ENCODE data around the gene KMT2D.

KMT2D gene

GRCh38 chr12:49043241-49043640 lies 17.4 kb downstream of the KMT2D start:
- H3K27me3 ChIP-seq (ENCODE audit: low read depth, low read length) = no peaks in the 10 kb centered on the region
- no peaks in the 10 kb centered on the region for H4K20me1 ChIP-seq (ENCODE audit: insufficient read depth, low read length)
- no peaks in the 10 kb centered on the region for H3K9me3 ChIP-seq (ENCODE audit: insufficient read depth, low read length)
- TF ChIP-seq CTCF (IDR thresholded peaks at IDR 0.05; ENCODE audit: low read depth, low read length) (no peak), EZH2phosphoT487 (IDR thresholded peaks at IDR 0.05; ENCODE audit: low read depth) (no peak)
- no peak overlapping the region for H3K4me3 ChIP-seq (ENCODE audit: low read length)
- no peaks in the 10 kb centered on the region for H3K79me2 ChIP-seq (ENCODE audit: low read length)
- H3K36me3 ChIP-seq (replicated peaks; ENCODE audit: low read depth, low read length) = peaks cover 71% of the 10 kb centered on the region
- no peaks in the 10 kb centered on the region for H3K4me1 ChIP-seq (ENCODE audit: low read length)
- no peak overlapping the region for H3K9ac ChIP-seq (ENCODE audit: low read length)
- H3K27ac ChIP-seq (ENCODE audit: low read length) = no peak overlapping the region
- no peak overlapping the region for H2AFZ ChIP-seq (ENCODE audit: low read depth, low read length)
- H3K4me2 ChIP-seq (ENCODE audit: low read length) = no peak overlapping the region

- H3K27me3 ChIP-seq (ENCODE audit: low read depth, low read length) = no peaks in the 10 kb centered on the region
- no peak overlapping the region for H2AFZ ChIP-seq (ENCODE audit: low read depth, low read length)
- H3K9me3 ChIP-seq (ENCODE audit: insufficient read depth, low read length) = no peaks in the 10 kb centered on the region
- no peaks in the 10 kb centered on the region for H3K79me2 ChIP-seq (ENCODE audit: low read length)
- peaks cover 3% of the 10 kb centered on the region for H4K20me1 ChIP-seq (ENCODE audit: insufficient read depth, low read length)
- H3K4me1 ChIP-seq (ENCODE audit: low read length) = no peaks in the 10 kb centered on the region
- H3K4me2 ChIP-seq (ENCODE audit: low read length) = no peak overlapping the region
- no peak overlapping the region for H3K4me3 ChIP-seq (ENCODE audit: low read length)
- TF ChIP-seq CTCF (IDR thresholded peaks at IDR 0.05; ENCODE audit: low read depth, low read length) (no peak), EZH2phosphoT487 (IDR thresholded peaks at IDR 0.05; ENCODE audit: low read depth) (no peak)
- H3K27ac ChIP-seq (ENCODE audit: low read length) = no peak overlapping the region
- H3K9ac ChIP-seq (ENCODE audit: low read length) = no peak overlapping the region
- peaks cover 76% of the 10 kb centered on the region for H3K36me3 ChIP-seq (replicated peaks; ENCODE audit: low read depth, low read length)
Observed at GRCh38 chr12:49041881-49042484, 18.6 kb downstream of the KMT2D start.

GRCh38 chr12:49041036-49041880 lies 19.3 kb downstream of the KMT2D start:
- Histone ChIP-seq H3K36me3 (replicated peaks; ENCODE audit: low read depth, low read length) (peaks cover 76% of the 10 kb centered on the region), H3K9me3 (ENCODE audit: insufficient read depth, low read length) (no peaks in the 10 kb centered on the region)

More at GRCh38 chr12:49041036-49041880, 19.3 kb downstream of the KMT2D start:
- Histone ChIP-seq H2AFZ (ENCODE audit: low read depth, low read length) (no peak overlapping the region), H3K4me1 (ENCODE audit: low read length) (no peaks in the 10 kb centered on the region), H3K27ac (ENCODE audit: low read length) (no peak overlapping the region), H4K20me1 (ENCODE audit: insufficient read depth, low read length) (peaks cover 3% of the 10 kb centered on the region), H3K4me2 (ENCODE audit: low read length) (no peak overlapping the region), H3K27me3 (ENCODE audit: low read depth, low read length) (no peaks in the 10 kb centered on the region), H3K4me3 (ENCODE audit: low read length) (no peak overlapping the region), H3K79me2 (ENCODE audit: low read length) (no peaks in the 10 kb centered on the region), H3K9ac (ENCODE audit: low read length) (no peak overlapping the region)
- TF ChIP-seq CTCF (IDR thresholded peaks at IDR 0.05; ENCODE audit: low read depth, low read length) (no peak), EZH2phosphoT487 (IDR thresholded peaks at IDR 0.05; ENCODE audit: low read depth) (no peak)

Data from OCI-LY3 (cell line).